ENCODE measurements around the gene TEX51.

DNA sequence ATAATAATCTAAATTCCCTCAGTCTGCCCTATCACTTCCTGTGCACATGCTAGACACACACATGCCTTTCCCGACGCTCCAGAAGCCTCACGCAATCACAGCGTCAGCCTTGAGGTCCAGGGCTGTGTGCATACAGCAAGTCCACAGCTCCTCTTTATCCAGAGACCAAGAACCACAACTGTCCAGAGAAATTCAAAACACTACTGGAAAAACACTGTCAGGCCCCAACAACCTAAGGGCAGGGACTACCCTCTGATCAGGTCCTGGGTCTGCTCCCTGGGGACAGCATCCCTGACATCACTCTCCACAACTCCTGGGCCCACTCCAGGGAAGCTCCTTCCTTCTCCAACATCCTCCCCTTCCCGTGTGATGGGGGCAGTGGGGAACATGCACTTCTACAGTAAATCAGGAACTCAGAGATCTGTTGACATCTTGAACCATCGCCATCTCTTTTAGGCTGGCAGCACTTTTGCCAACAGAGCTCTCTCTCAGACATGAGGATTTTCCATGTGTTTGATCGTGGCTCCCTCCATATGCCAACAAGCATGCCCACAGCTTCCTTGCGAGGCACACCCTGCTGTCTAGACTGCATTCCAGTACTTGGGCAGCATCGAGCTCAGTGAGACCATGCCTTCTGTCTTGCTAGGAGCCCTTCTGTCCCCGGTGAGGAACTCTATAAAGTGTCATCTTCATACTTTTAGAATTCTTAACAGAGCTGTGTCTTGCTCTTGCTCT lies 15.4 kb downstream of the TEX51 start:
- TF ChIP-seq CTCF (IDR thresholded peaks at IDR 0.05; ENCODE audit: insufficient read depth, low read length, poor library complexity, severe bottlenecking) = no peak
- TF ChIP-seq EZH2phosphoT487 (conservative IDR thresholded peaks at IDR 0.05; ENCODE audit: low read length) = no peak

Data from SU-DHL-6 (cell line).